GM18858 (cell line): Measurements from ENCODE around the gene PTPRK.
"Not testable (repeated sequence)": the region's sequence is repeated elsewhere in the genome, so short reads cannot be mapped to it uniquely, and the experiment has no call there.

Experiments
- ATAC-seq: cut with Tn5 transposase; IDR thresholded peaks from one replicate; pipeline ENCODE4 v1.9.1; 2021; ENCODE audit not compliant: unreplicated experiment

The PTPRK gene

DNA sequence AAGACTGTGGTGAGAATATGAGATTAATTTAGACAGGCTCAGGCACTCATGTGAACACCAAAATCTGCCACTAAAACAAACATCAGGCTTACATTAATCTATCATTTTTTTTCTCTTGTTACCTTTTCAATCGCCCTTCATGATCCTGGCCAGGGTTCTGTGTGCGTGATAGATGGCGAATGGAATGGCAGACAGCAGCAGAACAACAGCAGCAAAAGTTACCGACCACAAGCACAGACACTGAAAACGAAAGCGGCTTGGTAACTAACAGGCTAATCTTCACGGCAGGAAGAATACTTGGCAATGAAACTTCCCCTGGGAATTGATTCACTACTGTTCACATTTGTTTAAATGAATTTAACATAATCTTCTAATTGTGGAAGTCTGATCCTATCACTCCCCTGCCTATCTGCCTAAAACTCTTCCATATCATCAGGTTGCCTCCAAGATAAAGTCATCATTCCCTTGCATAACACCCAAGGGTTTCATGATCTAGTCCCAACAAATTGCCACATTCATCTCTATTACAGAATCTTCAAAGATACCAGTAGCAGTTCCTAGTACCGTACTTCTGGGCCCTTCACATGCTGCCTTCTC lies 28.7 kb downstream of the PTPRK start:
- peak; percentile 41 for ATAC-seq

DNA sequence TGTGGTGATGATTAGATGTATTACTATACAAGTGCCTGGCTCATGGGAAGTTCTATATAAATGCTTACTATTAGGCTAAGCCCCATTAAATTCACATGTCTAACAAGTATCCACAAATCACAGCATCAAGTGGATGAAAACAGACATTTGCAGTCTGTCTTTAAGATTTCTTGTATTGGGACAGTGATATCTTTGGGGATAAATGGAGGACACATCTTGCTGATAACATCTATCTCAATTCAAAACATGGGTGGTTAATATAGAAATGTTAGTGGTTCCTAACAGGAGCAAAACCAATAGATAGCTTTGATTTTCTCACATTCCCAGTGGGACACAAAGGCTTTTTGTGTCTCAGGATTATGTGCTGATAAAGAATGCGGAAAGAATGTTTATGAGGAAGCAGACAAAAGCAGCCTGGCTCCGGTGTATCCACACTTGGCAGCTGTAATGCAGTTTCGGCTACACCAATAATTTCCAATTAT lies 29.3 kb downstream of the PTPRK start:
- no peak for ATAC-seq

DNA sequence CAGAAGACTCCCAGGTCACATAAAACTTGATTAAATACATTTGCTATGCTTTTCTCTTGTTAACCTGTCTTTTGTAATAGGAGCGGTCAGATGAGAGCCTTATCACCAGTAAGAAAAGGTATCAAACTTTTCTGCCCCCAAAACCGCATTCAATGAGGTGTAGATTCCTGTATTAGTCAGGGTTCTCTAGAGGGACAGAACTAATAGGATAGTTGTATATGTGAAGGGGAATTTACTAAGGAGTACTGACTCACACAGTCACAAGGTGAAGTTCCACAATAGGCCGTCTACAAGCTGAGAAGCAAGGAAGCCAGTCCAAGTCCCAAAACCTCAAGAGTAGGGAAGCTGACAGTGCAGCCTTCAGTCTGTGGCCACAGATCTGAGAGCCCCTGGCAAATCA lies 32.7 kb downstream of the PTPRK start:
- no peak for ATAC-seq

GRCh38 chr6:128487055-128487454 lies 33.3 kb downstream of the PTPRK start:
- no peak for ATAC-seq

- ATAC-seq = not testable (repeated sequence)
These were observed 33.8 kb downstream of the PTPRK start for GRCh38 chr6:128486580-128486979.

DNA sequence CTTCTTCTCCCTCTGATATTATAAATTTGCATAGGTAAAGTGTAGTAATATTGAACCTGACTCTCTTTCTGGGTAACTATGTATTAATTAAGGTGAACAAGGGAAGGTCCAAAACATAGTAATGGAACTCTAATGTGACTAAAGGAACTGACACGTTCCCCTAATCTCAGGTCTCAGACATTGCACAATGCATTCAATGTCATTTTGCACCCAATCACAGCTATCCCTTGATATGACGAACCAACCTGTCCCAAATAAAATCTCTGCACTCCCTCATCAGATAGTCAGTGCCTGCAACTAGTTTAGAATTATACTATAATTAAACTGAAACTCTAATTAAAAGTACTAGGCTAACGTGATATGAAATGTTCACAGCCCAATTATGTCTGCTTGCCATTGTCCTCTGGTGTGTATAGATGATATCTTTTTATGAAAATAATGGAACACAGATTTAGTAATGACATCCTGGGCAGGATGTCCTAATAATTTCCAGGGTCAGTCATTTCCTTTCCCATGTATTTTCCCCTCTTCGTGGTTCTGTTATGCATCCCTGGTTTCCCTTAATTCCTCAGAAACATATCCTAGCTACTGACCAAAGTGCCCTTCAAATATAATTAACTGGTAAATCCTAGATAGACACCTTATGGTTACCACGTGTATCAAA lies 36.8 kb downstream of the PTPRK start:
- no peak for ATAC-seq

GRCh38 chr6:128482642-128483041 lies 37.8 kb downstream of the PTPRK start:
- no peak for ATAC-seq

- no peak for ATAC-seq
These were observed 40.4 kb downstream of the PTPRK start for GRCh38 chr6:128479991-128480390.

DNA sequence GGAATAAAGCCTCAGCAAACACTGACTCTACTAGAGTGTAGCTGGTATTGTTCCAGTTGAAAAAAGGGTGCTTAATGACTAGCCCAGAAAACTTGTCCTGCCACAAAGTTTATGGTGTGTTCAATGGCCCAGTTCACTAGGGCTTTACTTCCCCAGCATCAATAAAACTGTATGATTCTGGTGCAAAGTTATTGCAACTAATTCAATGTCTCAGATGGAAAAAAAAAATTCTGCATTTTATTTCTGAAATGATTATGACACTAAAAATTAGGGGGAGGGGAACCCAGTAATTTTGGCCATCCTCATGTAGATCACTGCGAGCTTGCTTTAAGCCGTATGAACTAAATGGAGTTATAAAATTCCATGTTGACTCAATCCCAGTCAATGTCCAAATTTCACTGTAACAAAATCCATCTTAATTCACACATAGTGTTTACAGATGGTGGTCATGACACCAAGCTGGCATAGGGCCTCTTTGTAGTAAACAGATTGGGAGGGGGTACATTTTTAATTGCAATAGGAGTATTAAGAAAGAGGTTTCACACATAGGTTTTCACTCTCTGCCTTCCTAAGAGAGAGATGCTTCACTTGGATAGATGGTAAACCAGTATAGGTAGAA lies 41.2 kb downstream of the PTPRK start:
- no peak for ATAC-seq

DNA sequence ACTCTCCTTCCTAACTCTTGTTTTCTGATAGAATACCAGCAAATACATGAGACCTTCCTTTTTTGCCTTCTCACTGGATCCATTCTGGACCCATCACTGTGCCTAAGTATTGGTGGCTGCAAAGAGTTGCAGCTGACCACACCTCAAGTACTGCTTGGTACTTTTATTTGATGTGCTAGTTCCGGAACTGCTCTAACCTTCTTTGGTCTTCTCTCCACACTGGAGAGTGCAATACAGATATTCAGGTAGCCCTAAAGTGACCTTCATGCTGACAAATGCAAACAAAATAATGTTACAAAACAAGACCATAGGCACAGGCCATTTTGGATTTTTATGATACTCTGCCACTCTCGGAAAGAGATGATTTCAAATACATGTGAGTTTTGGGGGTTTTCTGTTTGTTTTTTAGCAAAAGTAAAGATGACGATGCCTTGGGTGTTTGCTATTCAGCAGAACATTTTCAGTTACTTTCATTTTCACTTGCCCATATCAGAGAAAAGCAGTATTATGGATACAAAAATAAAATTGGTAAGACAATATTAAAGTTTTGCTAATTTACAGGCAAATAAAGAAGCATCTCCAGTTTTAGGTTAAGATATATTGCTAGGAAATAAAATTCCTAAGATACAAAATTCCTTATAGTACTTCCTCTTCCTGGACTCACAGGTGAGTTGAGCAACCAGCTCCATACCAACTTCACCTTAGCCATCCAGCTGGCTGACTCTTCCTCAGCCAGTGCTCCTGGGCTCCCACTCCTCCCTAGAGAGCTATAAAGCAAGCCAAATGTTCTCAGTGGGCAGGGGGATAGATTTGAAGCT lies 42.0 kb downstream of the PTPRK start:
- no peak for ATAC-seq

DNA sequence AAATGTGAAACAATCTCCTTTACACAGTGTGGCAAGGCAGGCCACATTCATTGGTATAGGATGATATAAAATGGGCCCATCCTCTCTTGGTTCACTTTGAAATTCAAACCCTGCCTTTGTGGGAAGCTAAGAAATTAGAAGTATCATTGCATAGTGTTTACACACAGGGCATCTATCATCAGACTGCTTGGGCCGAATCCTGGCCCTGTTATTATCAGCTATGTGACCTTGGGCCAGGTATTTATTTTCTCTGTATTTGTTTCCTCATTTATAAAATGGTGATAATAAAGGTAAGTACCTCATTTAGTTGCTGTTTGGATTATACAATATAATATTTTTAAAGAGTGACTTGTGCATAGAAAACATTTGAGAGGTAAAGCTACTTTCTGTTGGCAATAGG lies 45.5 kb downstream of the PTPRK start:
- no peak for ATAC-seq

DNA sequence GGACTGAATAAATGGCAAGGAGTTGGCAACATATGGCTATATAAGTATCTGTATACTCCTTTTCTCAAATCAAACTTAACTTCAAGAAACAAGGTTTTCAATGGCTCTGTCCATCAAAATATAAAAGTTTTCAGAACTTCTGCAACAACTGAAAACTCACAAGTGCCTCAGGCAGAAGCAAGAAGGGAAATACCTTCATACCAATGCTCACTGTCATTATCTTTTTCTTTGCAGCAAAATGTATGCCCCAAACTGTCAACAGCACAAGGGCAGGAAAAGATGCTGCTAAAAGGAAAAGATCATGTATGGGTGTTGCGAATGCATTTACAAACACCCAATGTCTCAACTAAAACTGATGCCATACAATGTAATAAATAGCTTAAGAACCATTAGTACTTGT lies 45.9 kb downstream of the PTPRK start:
- no peak for ATAC-seq

GRCh38 chr6:128471907-128472306 lies 48.5 kb downstream of the PTPRK start:
- no peak for ATAC-seq

DNA sequence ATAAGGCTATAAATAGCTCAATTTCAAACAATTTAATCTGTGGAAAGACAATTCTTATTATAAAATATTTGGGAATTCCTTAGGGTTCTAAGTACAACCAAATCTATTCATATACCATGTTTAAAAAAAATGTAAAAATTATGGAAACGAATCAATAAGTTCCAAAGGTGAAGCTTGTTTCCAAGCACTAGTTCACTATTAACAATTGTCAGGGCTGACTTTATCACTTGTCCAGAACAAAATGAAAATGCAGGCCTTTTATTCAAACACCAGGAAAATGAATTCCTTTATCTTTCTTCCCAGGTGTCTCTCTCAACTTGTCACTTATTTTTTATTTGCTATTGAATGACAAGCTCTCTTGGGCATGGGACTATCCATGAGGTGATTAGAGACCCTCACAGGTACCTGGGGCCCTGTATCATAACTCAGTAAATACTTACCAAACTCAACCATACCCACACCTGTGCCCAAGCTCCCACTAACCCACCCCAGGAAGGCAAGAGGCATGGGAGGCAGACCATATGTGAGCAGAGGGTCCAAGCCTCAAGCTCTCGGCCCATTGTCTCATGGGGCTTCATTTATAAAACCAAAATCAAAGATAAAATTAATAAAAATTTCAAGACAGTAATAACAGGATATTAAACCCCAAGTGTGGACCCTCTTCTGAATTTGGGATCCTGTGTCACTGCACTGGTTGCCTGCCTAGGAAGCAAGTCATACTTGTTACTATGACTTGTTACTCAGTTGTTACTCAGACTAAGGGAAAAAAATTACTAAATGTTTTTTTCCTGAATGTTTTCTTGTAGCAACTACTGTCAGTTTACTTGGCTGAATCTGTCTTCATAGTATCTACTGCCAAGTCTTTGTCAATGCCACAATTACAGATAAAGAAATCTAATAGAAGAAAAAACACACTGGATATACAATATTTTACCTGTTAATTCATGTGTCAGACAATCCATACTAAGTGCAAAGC lies 54.7 kb downstream of the PTPRK start:
- ATAC-seq = no peak

GRCh38 chr6:128464790-128465189 lies 55.6 kb downstream of the PTPRK start:
- ATAC-seq = no peak

- no peak for ATAC-seq
These were observed 56.5 kb downstream of the PTPRK start for GRCh38 chr6:128463942-128464341.

DNA sequence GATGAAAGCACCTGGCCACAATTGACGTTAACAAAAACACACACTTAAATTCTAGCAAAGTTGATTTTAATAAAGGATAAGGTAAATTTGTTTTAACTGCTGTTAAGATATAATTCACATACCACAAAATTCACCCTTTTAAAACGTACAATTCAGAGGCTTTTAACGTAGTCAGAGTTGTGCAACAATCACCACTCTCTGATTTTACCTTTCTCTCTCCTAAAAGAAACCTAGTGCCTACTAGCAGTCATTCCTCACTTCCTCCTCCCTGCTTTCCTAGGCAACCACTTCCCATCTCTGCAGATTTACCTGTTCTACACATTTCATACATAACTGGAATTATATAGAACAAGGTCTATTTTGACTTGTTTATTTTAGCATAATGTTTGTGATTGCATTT lies 58.9 kb downstream of the PTPRK start:
- no peak for ATAC-seq

GRCh38 chr6:128456510-128457230 lies 63.7 kb downstream of the PTPRK start:
- ATAC-seq = no peak

DNA sequence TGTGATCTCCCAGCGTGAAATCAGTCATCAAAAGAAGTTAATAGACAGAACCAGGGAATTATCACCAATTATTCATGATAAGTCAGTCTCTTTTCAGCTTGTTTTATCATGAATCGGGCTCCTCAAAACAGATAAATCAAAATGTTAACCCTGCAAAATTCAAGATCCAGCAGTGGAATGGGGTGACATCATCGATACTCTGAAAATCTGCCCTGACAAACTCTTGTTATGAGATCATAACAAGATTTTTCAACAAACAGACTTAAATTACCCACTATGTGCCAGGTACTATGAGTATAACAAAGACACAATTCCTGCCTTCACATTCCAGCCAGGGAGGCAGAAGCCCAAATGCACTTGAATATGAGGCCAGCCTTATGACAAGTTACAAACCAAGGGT lies 64.4 kb downstream of the PTPRK start:
- no peak for ATAC-seq

DNA sequence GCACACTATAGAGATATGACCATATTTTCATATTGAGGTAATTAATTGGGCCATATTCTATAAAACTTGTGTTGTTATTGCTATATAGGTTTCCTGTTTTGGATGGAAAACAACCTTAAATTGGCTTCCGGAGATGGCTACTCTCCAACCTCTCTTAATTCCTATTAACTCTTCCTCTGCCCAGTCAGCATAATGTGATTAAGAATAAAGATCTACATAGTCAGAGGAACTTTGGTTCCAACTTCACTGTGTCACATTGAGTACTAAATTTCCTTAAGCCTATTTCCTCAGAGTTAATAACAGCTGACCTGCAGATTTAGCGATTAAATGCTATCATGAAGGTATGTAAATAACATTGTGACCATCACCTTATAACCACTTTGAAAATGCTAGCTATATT lies 67.7 kb downstream of the PTPRK start:
- ATAC-seq = no peak
